Right renal pelvis (tissue), 4 donors: Measurements from ENCODE around the gene MIDN. TPM values are rescaled to one million over a fixed set of nuclear protein-coding genes. Genes with fewer than 3 reads are reported as not detected.

Experiments used
- DNase-seq, 4 donors: peaks; one replicate each; pipeline ENCODE4 v3.0.0-alpha.2; 2013; ENCODE audit warnings: low read depth in 4 of 4, low spot score in 3 of 4, missing footprints in 1 of 4
- polyA plus RNA-seq, 4 donors: library from polyadenylated mRNA; unstranded; fragments of 120-200 nt; gene quantifications; one replicate each; pipeline ENCODE4 v1.2.1, GENCODE V29; 2013; ENCODE audit not compliant: insufficient read length in 4 of 4

Gene MIDN
- polyA plus RNA-seq, 4 donors = 50.1 to 66.0 (median 52.7) TPM

- DNase-seq = no peak
These were observed 59.4 kb downstream of the MIDN start for GRCh38 chr19:1307755-1308303.

- no peak for DNase-seq
These were observed 60.3 kb downstream of the MIDN start for GRCh38 chr19:1308718-1309117.

Other genes with a start within 250 kb of the MIDN start
- gene GRIN3B, start 248.2 kb upstream of the MIDN start, polyA plus RNA-seq = 1 to 10 TPM in 1 of 4 donors, under 1 TPM in 3; 0.44 to 1.3 (median 0.55) TPM
- 100 to 1,000 TPM in 2 of 4 donors, 10 to 100 TPM in 2; 98.1 to 152 (median 101) TPM for gene TMEM259, start 227.5 kb upstream of the MIDN start, polyA plus RNA-seq
- gene RNU6-2, start 227.1 kb upstream of the MIDN start, polyA plus RNA-seq = not detected
- gene CNN2, start 222.0 kb upstream of the MIDN start, polyA plus RNA-seq = 100 to 1,000 TPM; 161 to 205 (median 176) TPM
- gene ABCA7, start 208.5 kb upstream of the MIDN start, polyA plus RNA-seq = 1 to 10 TPM; 6.2 to 8.9 (median 7.6) TPM
- gene ARHGAP45, start 181.4 kb upstream of the MIDN start, polyA plus RNA-seq = 10 to 100 TPM in 1 of 4 donors, 1 to 10 TPM in 3; 9.3 to 12.8 (median 9.7) TPM
- 100 to 1,000 TPM; 134 to 181 (median 142) TPM for gene POLR2E, start 153.2 kb upstream of the MIDN start, polyA plus RNA-seq
- gene GPX4, start 144.6 kb upstream of the MIDN start, polyA plus RNA-seq = 100 to 1,000 TPM; 242 to 321 (median 252) TPM
- 10 to 100 TPM; 11.8 to 23.5 (median 14.0) TPM for gene SBNO2, start 74.3 kb upstream of the MIDN start, polyA plus RNA-seq
- gene STK11, start 42.8 kb upstream of the MIDN start, polyA plus RNA-seq = 10 to 100 TPM; 50.1 to 65.9 (median 53.3) TPM
- gene CBARP, start 10.6 kb upstream of the MIDN start, polyA plus RNA-seq = 1 to 10 TPM; 1.6 to 5.3 (median 1.7) TPM
- gene ATP5F1D, start 6.8 kb upstream of the MIDN start, polyA plus RNA-seq = 100 to 1,000 TPM in 2 of 4 donors, 10 to 100 TPM in 2; 85.5 to 156 (median 99.3) TPM
- 100 to 1,000 TPM; 713 to 749 (median 717) TPM for gene CIRBP, start 20.7 kb downstream of the MIDN start, polyA plus RNA-seq
- 10 to 100 TPM; 18.7 to 30.6 (median 19.8) TPM for gene FAM174C, start 26.9 kb downstream of the MIDN start, polyA plus RNA-seq
- 1 to 10 TPM; 1.6 to 4.0 (median 2.1) TPM for gene EFNA2, start 37.3 kb downstream of the MIDN start, polyA plus RNA-seq
- 100 to 1,000 TPM in 1 of 4 donors, 10 to 100 TPM in 3; 50.1 to 105 (median 55.7) TPM for gene NDUFS7, start 135.3 kb downstream of the MIDN start, polyA plus RNA-seq
- gene GAMT, start 153.0 kb downstream of the MIDN start, polyA plus RNA-seq = 10 to 100 TPM; 26.9 to 49.8 (median 30.8) TPM
- 10 to 100 TPM; 77.5 to 89.8 (median 83.4) TPM for gene DAZAP1, start 159.0 kb downstream of the MIDN start, polyA plus RNA-seq
- gene RPS15, start 189.8 kb downstream of the MIDN start, polyA plus RNA-seq = 100 to 1,000 TPM; 509 to 913 (median 548) TPM
- 1 to 10 TPM in 3 of 4 donors, under 1 TPM in 1; 0.97 to 1.8 (median 1.5) TPM for gene APC2, start 201.5 kb downstream of the MIDN start, polyA plus RNA-seq
- 10 to 100 TPM; 22.3 to 38.3 (median 25.8) TPM for gene C19orf25, start 230.6 kb downstream of the MIDN start, polyA plus RNA-seq
- 1 to 10 TPM; 3.4 to 7.9 (median 5.1) TPM for gene PCSK4, start 241.8 kb downstream of the MIDN start, polyA plus RNA-seq
- gene REEP6, start 242.6 kb downstream of the MIDN start, polyA plus RNA-seq = 10 to 100 TPM in 3 of 4 donors, 1 to 10 TPM in 1; 9.9 to 31.5 (median 17.0) TPM